B cell (primary cell): Measurements from ENCODE around the gene DDX27. TPM values are rescaled to one million over a fixed set of nuclear protein-coding genes. Genes with fewer than 3 reads are reported as not detected.
A peak's percentile ranks its signal among the peaks of the same experiment; 100 is the strongest.

Source experiments
- ATAC-seq: fragments of 200-7000 bp; cut with Tn5 transposase; one replicate; pipeline ENCODE4 v1.10.0; 2021; ENCODE audit warnings: low read depth, mild to moderate bottlenecking, moderate number of reproducible peaks, moderate library complexity
- CTCF ChIA-PET: fragments of 350-600 bp; sonication (Branson Sonifier 250); formaldehyde crosslinking; loops from one replicate; lab custom pipeline; 2021; ENCODE audit warnings: antibody characterized with exemption, inconsistent platforms; lab: Charles Lee
- POLR2A ChIA-PET: fragments of 350-600 bp; sonication (Branson Sonifier 250); formaldehyde crosslinking; loops from one replicate; lab custom pipeline; 2021; ENCODE audit warnings: antibody characterized with exemption; lab: Charles Lee
- DNase-seq: peaks from one replicate; pipeline ENCODE4 v3.0.0; 2013
- H2AFZ ChIP-seq: 2 replicates; pipeline ENCODE4 v1.6.1; 2012; ENCODE audit warnings: mild to moderate bottlenecking, low read depth, low read length; ENCODE audit not compliant: insufficient read depth, poor library complexity, severe bottlenecking
- H3K27ac ChIP-seq, 2 donors: 1 replicate in 1 of 2; 2 replicates in 1 of 2; pipeline ENCODE4 v1.5.1; 2012 to 2013; ENCODE audit warnings: low read length in 2 of 2, mild to moderate bottlenecking in 2 of 2, moderate library complexity in 1 of 2
- H3K27me3 ChIP-seq, 4 experiments: fragments of 200-600 bp in 1 of 4; sonication (generic) in 1 of 4; replicated peaks in 1 of 4; 1 replicate in 2 of 4; 2 replicates in 2 of 4; pipeline versions ENCODE4 v1.6.1 to v1.7.0; 2013 to 2016; ENCODE audit warnings: low read length in 3 of 4, mild to moderate bottlenecking in 2 of 4, mixed read lengths in 1 of 4, moderate library complexity in 1 of 4; ENCODE audit not compliant: insufficient read depth in 4 of 4, control insufficient read depth in 3 of 4; ENCODE audit errors: control extremely low read depth in 1 of 4
- H3K36me3 ChIP-seq, 2 experiments: replicated peaks in 1 of 2; 1 replicate in 1 of 2; 2 replicates in 1 of 2; pipeline versions ENCODE4 v1.6.1 to v1.7.1; 2013; ENCODE audit warnings: low read length in 1 of 2; ENCODE audit not compliant: insufficient read depth in 2 of 2, control insufficient read depth in 1 of 2; ENCODE audit errors: control extremely low read depth in 1 of 2, extremely low read depth in 1 of 2
- H3K4me1 ChIP-seq, 2 donors: fragments of 200-600 bp in 1 of 2; sonication (generic) in 1 of 2; 1 replicate in 1 of 2; 2 replicates in 1 of 2; pipeline versions ENCODE4 v1.5.1 to v1.6.1; 2013 to 2017; ENCODE audit warnings: low read length in 2 of 2; ENCODE audit not compliant: control insufficient read depth in 2 of 2, insufficient read depth in 2 of 2
- H3K4me2 ChIP-seq: replicated peaks from 2 replicates; pipeline ENCODE3; 2012; ENCODE audit warnings: mild to moderate bottlenecking, low read depth, low read length; ENCODE audit not compliant: poor library complexity, severe bottlenecking
- H3K4me3 ChIP-seq, 5 experiments: fragments of 200-600 bp in 1 of 5; sonication (generic) in 1 of 5; 1 replicate in 3 of 5; 2 replicates in 2 of 5; pipeline versions ENCODE4 v1.5.1 to v1.7.0; 2011 to 2016; ENCODE audit warnings: low read length in 4 of 5, mild to moderate bottlenecking in 4 of 5, low read depth in 2 of 5, control low read depth in 1 of 5, moderate library complexity in 1 of 5; ENCODE audit not compliant: insufficient read depth in 1 of 5; ENCODE audit errors: control extremely low read depth in 1 of 5, extremely low read depth in 1 of 5
- H3K79me2 ChIP-seq: fragments of 200-600 bp; sonication (generic); one replicate; pipeline ENCODE4 v1.6.0; 2016; ENCODE audit warnings: low read length; ENCODE audit not compliant: control insufficient read depth, insufficient read depth
- H3K9ac ChIP-seq: fragments of 200-600 bp; sonication (generic); 2 replicates; pipeline ENCODE4 v1.6.1; 2017; ENCODE audit warnings: mild to moderate bottlenecking, low read length, moderate library complexity
- H3K9me3 ChIP-seq, 3 donors: one replicate each; pipeline versions ENCODE4 v1.6.1 to v1.7.1; 2013; ENCODE audit warnings: low read length in 2 of 3; ENCODE audit not compliant: control insufficient read depth in 2 of 3, insufficient read depth in 1 of 3; ENCODE audit errors: control extremely low read depth in 1 of 3
- H4K20me1 ChIP-seq: 2 replicates; pipeline ENCODE4 v1.6.0; 2012; ENCODE audit warnings: mild to moderate bottlenecking, low read length; ENCODE audit not compliant: insufficient read depth, control insufficient read depth, poor library complexity, severe bottlenecking
- H3K27ac Mint-ChIP-seq: one replicate; pipeline ENCODE4 v1.8.0; 2021; ENCODE audit warnings: mixed read lengths
- H3K27me3 Mint-ChIP-seq: one replicate; pipeline ENCODE4 v1.8.0; 2021; ENCODE audit warnings: mixed read lengths
- H3K4me1 Mint-ChIP-seq: one replicate; pipeline ENCODE4 v1.8.0; 2021; ENCODE audit warnings: mixed read lengths
- H3K4me3 Mint-ChIP-seq: one replicate; pipeline ENCODE4 v1.8.0; 2021; ENCODE audit warnings: mixed read lengths
- H3K9me3 Mint-ChIP-seq: one replicate; pipeline ENCODE4 v1.8.0; 2022; ENCODE audit warnings: mixed read lengths; ENCODE audit not compliant: insufficient read depth
- EZH2 ChIP-seq: IDR thresholded peaks from 2 replicates; pipeline ENCODE4 v1.6.1; 2012; ENCODE audit warnings: borderline replicate concordance, low read depth, mild to moderate bottlenecking, moderate library complexity, low read length; ENCODE audit not compliant: insufficient read depth, poor library complexity, severe bottlenecking
- WGBS: methylation state at CpG from one replicate; pipeline ENCODE4 v1.1.5; 2013; ENCODE audit warnings: missing lambda C conversion rate; ENCODE audit not compliant: insufficient coverage; 5-methylcytosine and 5-hydroxymethylcytosine counted together
- intact Hi-C: fragments of 100-400 bp; cut with micrococcal nuclease; formaldehyde crosslinking; loops from one replicate; pipeline ENCODE4 v1.10.0; 2022
- polyA plus RNA-seq: library from polyadenylated mRNA; depleted of rRNA; stranded (reverse); fragments of >200 nt; gene quantifications from 2 replicates; pipeline ENCODE4 v1.2.3, GENCODE V29; 2012
- total RNA-seq, 2 donors: library from RNA; stranded (reverse); fragments of 120-200 nt in 1 of 2; gene quantifications; 1 replicate in 1 of 2; 2 replicates in 1 of 2; pipeline versions ENCODE4 v1.2.3 to v1.2.4, GENCODE V29; 2013 to 2022
- TF ChIP-seq, protein P1 (sequence below): fragments of 200-600 bp; IDR thresholded peaks from one replicate; pipeline ENCODE4 v1.8.0; 2022; ENCODE audit warnings: antibody characterized with exemption, mild to moderate bottlenecking

DDX27 gene
- total and polyA plus RNA-seq, 2 donors (not counting 1 experiment from before 2014, with no cell fraction given): 55.0 to 74.6 TPM

DNA sequence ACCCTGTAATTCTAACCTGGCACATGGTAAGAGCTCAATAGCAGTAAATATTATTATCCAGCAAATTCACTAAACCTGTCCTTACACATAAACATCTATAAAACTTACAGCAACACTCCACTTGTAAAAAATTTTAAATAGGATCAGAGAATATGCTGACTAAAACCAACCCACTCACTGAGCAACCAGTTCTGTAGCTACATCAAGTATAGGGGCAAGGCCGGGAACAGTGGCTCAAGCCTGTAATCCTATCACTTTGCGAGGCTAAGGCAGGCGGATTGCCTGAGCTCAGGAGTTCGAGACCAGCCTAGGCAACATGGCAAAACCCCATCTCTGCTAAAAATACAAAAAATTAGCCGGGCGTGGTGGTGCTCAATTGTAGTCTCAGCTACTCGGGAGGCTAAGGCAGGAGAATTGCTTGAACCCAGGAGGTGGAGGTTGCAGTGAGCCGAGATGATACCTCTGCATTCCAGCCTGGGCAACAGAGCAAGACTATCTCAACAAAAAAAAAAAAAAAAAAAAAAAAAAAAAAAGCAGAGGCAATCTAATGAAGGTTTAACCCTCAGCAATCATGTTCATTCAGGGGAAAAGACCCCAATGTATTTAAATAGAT lies 37.8 kb upstream of the DDX27 start:
- POLR2A ChIA-PET: no interaction called here
- WGBS: 96% methylated on average over 4 of the region's 8 CpGs
- no peak for TF ChIP-seq EZH2
- TF ChIP-seq, protein P1, sequence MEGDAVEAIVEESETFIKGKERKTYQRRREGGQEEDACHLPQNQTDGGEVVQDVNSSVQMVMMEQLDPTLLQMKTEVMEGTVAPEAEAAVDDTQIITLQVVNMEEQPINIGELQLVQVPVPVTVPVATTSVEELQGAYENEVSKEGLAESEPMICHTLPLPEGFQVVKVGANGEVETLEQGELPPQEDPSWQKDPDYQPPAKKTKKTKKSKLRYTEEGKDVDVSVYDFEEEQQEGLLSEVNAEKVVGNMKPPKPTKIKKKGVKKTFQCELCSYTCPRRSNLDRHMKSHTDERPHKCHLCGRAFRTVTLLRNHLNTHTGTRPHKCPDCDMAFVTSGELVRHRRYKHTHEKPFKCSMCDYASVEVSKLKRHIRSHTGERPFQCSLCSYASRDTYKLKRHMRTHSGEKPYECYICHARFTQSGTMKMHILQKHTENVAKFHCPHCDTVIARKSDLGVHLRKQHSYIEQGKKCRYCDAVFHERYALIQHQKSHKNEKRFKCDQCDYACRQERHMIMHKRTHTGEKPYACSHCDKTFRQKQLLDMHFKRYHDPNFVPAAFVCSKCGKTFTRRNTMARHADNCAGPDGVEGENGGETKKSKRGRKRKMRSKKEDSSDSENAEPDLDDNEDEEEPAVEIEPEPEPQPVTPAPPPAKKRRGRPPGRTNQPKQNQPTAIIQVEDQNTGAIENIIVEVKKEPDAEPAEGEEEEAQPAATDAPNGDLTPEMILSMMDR: no peak
- DNase-seq (no peak), ATAC-seq (no peak)
- H2AFZ ChIP-seq: no peak overlapping the region
- no peak overlapping the region for H3K9ac ChIP-seq
- Mint-ChIP-seq H3K27me3 (no peaks in the 10 kb centered on the region), H3K4me3 (no peak overlapping the region), H3K9me3 (no peaks in the 10 kb centered on the region), H3K4me1 (peaks cover 59% of the 10 kb centered on the region), H3K27ac (no peak overlapping the region)
- no peak overlapping the region for H3K4me3 ChIP-seq
- peaks cover 73% of the 10 kb centered on the region for H4K20me1 ChIP-seq
- H3K9me3 ChIP-seq: no peaks in the 10 kb centered on the region
- no peak overlapping the region for H3K27ac ChIP-seq
- intact Hi-C loops: loop anchor here (10.0 kb wide), 1 partner anchor 1333 kb away; the partner anchor contains the start of gene PTPN1
- H3K79me2 ChIP-seq: peaks cover 100% of the 10 kb centered on the region
- peaks cover 13 to 21% of the 10 kb centered on the region in 2 donors for H3K4me1 ChIP-seq
- peaks cover 0 to 13% of the 10 kb centered on the region in 2 experiments for H3K36me3 ChIP-seq
- peak overlapping the region; percentile 14 for H3K4me2 ChIP-seq
- no peaks in the 10 kb centered on the region for H3K27me3 ChIP-seq
- CTCF ChIA-PET: interaction anchor here (1.0 to 5.6 kb wide), 2 partner anchors 35 to 49 kb away, joined by 6 to 22 read pairs; no protein-coding TSS in a partner anchor

DNA sequence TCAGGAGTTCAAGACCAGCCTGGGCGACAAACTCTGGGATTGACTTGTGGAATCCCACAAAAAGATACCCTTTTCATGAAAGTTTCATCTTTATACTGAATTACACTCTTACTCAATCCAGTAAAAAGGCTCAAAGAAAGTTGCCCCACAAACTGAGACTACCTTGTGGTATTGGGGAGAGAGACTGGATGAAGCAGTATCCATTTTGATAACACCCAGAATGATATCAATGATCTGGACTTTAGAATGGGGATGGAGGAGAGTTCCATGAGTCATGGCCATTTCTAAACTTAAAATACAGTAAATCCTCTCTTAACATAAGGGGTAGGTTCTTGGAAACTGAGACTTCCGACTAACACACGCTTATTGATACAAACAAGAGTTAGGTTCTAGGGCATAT lies 35.8 kb upstream of the DDX27 start:
- CTCF ChIA-PET: interaction anchor here (0.5 to 5.6 kb wide), 2 partner anchors 33 to 1768 kb away, joined by 3 to 22 read pairs; no protein-coding TSS in a partner anchor

More for the DNA sequence above, 35.8 kb upstream of the DDX27 start:
- H3K36me3 ChIP-seq: peaks cover 0 to 4% of the 10 kb centered on the region in 2 experiments
- no CpG with 5 or more reads among the region's 3 CpGs for WGBS
- POLR2A ChIA-PET: no interaction called here
- H3K4me3 Mint-ChIP-seq: no peak overlapping the region
- no peak overlapping the region for H2AFZ ChIP-seq
- H3K9me3 Mint-ChIP-seq: no peaks in the 10 kb centered on the region
- H3K9ac ChIP-seq: no peak overlapping the region
- ATAC-seq: no peak
- TF ChIP-seq EZH2: no peak
- TF ChIP-seq, protein P1: no peak
- intact Hi-C loops: loop anchor here (10.0 kb wide), 1 partner anchor 1331 kb away; the partner anchor contains the start of gene PTPN1
- no peaks in the 10 kb centered on the region for H3K9me3 ChIP-seq
- H4K20me1 ChIP-seq: peaks cover 71% of the 10 kb centered on the region
- peaks cover 22 to 31% of the 10 kb centered on the region in 2 donors for H3K4me1 ChIP-seq
- no peak for DNase-seq
- H3K79me2 ChIP-seq: peaks cover 91% of the 10 kb centered on the region
- H3K4me2 ChIP-seq: no peak overlapping the region
- no peak overlapping the region for H3K27ac Mint-ChIP-seq
- H3K27me3 ChIP-seq: no peaks in the 10 kb centered on the region
- no peak overlapping the region for H3K27ac ChIP-seq
- no peak overlapping the region for H3K4me3 ChIP-seq
- peaks cover 68% of the 10 kb centered on the region for H3K4me1 Mint-ChIP-seq
- H3K27me3 Mint-ChIP-seq: no peaks in the 10 kb centered on the region
